Mucosa of stomach (tissue), 1 donor: Measurements from ENCODE around the gene NMNAT3.

Experiments
- H3K27me3 ChIP-seq: one replicate; pipeline ENCODE4 v1.7.0; 2013; ENCODE audit warnings: mild to moderate bottlenecking, low read length; ENCODE audit not compliant: control insufficient read depth, insufficient read depth
- H3K36me3 ChIP-seq: one replicate; pipeline ENCODE4 v1.7.0; 2013; ENCODE audit warnings: low read length; ENCODE audit not compliant: control insufficient read depth, insufficient read depth
- H3K4me1 ChIP-seq: one replicate; pipeline ENCODE4 v1.7.0; 2013; ENCODE audit warnings: mild to moderate bottlenecking, low read length; ENCODE audit not compliant: control insufficient read depth, insufficient read depth
- H3K4me3 ChIP-seq: one replicate; pipeline ENCODE4 v1.7.0; 2013; ENCODE audit warnings: low read length
- H3K9ac ChIP-seq: one replicate; pipeline ENCODE4 v1.7.0; 2013; ENCODE audit warnings: mild to moderate bottlenecking, low read length, moderate library complexity
- H3K9me3 ChIP-seq: one replicate; pipeline ENCODE4 v1.7.0; 2013; ENCODE audit warnings: mild to moderate bottlenecking, low read length, moderate library complexity; ENCODE audit not compliant: control insufficient read depth
- donor health status: Pancreatic carcinoma.

The NMNAT3 gene

DNA sequence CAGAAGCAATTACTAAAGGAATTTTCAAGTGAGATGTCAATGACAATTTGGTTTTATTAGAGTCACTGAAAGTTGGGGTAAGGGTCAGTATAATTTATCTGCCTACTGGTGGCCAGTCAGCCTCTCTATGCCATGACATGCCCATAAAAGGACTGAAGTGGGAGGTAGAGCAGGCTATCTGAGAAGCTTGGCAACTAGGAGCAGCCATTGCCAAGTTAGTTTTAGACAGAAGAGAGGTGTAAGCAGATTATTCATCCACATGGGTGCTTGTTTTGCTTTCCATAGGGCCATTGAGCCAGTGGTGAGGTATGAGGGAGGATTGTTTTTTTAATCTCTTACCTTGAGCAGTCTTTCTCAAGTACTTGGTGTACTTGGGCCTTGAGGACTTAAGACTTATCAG lies 130.1 kb downstream of the NMNAT3 start:
- Histone ChIP-seq H3K27me3 (no peaks in the 10 kb centered on the region), H3K9ac (no peak overlapping the region), H3K36me3 (no peaks in the 10 kb centered on the region), H3K4me3 (no peak overlapping the region), H3K4me1 (no peaks in the 10 kb centered on the region), H3K9me3 (no peaks in the 10 kb centered on the region)

DNA sequence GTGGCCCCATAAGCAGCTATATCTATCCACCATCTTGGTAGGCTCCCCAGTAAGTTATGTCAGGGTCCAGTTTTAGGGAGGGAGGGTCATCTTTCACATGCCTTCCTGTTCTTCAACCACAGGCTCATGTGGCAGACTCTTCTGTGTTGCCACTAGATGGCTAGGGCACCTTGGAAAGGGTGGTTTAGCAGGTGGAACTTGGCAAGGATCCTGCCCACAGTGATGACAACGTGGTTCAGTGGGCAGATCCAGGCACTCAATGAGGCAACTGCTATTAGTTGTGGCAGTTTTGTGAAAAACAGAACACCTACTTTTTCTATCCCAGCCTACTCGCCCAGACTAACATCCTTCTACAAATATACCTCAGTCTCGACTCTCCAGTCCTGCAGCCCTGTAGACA lies 131.0 kb downstream of the NMNAT3 start:
- H3K4me3 ChIP-seq, result no peak overlapping the region
- no peaks in the 10 kb centered on the region for H3K9me3 ChIP-seq
- no peaks in the 10 kb centered on the region for H3K4me1 ChIP-seq
- H3K9ac ChIP-seq, result no peak overlapping the region
- H3K27me3 ChIP-seq, result no peaks in the 10 kb centered on the region
- H3K36me3 ChIP-seq, result no peaks in the 10 kb centered on the region

DNA sequence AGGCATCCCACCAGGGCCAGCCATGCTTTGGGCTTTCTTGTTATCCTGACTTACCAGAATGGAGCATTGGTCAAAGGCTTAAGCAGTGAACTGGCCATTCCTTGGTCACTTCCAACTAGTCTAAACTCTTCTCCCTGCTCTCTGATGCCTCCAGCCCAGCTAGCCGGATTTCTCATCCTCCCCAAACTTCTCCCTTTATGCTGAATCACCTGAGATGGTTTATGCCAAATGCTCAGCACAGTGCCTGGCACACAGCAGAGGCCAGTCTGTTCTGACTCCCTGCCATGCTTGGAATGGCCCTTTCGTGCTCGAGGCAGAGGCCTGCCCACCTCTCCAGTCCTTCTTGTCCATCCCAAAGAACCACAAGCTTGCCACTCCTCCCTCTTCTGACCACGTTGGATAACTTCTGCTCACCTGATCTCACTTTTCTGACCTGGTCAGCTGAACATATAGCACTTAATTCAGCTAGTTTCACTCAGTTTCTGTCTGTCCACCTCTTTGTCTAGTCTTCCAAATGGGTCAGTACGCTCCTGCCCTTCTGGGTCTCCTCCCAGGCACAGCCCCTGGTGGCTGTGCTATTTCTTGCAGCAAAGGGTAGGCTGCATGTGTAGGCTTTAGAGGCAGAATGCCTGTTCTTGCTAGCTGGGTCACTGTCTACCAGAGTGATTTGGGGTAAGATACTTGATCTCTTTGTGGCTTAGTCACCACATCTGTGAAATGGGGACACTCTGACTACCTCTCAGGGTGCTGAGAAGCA lies 136.1 kb downstream of the NMNAT3 start:
- Histone ChIP-seq H3K36me3 (no peaks in the 10 kb centered on the region), H3K27me3 (peaks cover 7% of the 10 kb centered on the region), H3K4me1 (no peaks in the 10 kb centered on the region), H3K9me3 (no peaks in the 10 kb centered on the region), H3K4me3 (no peak overlapping the region), H3K9ac (no peak overlapping the region)

DNA sequence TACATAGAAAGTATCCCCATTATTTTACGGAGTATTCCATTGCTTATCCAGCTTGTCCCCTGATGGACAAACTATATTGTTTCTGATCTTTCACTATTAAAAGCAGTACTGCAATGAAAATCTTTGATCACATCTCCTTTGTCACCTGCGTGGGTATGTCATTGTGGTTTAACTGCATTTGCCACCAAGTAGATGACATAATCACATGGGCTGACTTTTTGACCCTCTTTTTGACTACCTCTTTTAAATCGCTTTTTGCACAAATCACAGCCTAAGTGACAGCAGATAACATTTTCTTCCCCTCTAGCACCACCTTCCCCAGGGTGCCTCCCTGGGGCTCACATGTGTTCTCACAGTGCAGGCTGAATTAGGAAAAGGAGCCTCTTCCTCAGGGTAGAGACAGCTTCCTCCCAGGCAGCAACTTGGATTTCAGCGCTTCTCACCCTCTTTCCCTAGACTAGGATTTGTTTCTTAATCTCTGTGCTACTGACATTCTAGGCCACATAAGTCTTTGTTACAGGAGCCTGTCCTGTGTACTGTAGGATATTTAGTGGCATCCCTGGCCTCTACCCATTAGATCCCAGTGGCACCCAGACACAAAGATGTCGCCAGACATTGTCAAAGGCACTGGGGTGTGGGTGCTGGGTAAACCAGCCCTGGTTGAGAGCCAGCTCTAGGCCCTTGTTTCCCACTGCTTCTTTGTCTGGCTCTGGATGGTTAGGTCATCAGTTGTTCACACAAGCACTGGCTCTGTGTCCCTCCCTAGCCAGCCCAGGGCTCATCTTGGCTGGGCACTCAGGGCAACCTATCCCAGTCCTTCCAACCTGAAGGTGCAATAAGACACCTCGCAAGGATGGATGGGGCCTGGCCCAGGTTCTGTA lies 136.9 kb downstream of the NMNAT3 start:
- Histone ChIP-seq H3K9ac (no peak overlapping the region), H3K9me3 (no peaks in the 10 kb centered on the region), H3K27me3 (peaks cover 7% of the 10 kb centered on the region), H3K4me1 (no peaks in the 10 kb centered on the region), H3K4me3 (no peak overlapping the region), H3K36me3 (no peaks in the 10 kb centered on the region)

DNA sequence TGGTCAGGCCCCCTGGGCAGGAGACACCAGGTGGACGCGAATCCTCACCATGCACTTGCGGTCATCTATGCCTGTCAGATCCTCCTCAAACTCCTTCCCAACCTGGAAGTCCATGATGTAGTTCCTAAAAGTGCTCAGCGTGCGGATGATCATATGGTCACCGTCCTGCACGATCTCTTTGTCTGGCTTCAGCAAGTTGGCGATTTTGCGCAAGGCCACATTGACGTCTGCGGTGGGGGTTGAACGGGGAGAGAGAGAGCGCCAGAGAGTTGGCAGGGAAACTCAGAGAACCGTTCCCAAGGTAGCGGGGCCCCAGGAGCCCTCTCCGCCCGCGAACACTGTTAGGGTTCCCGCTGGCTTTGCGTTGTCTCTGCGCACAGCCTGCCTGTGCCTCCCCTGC lies 139.0 kb downstream of the NMNAT3 start:
- Histone ChIP-seq H3K9me3 (no peaks in the 10 kb centered on the region), H3K27me3 (peaks cover 7% of the 10 kb centered on the region), H3K4me1 (peaks cover 14% of the 10 kb centered on the region), H3K4me3 (no peak overlapping the region), H3K9ac (peak overlapping the region; percentile 48), H3K36me3 (no peaks in the 10 kb centered on the region)

DNA sequence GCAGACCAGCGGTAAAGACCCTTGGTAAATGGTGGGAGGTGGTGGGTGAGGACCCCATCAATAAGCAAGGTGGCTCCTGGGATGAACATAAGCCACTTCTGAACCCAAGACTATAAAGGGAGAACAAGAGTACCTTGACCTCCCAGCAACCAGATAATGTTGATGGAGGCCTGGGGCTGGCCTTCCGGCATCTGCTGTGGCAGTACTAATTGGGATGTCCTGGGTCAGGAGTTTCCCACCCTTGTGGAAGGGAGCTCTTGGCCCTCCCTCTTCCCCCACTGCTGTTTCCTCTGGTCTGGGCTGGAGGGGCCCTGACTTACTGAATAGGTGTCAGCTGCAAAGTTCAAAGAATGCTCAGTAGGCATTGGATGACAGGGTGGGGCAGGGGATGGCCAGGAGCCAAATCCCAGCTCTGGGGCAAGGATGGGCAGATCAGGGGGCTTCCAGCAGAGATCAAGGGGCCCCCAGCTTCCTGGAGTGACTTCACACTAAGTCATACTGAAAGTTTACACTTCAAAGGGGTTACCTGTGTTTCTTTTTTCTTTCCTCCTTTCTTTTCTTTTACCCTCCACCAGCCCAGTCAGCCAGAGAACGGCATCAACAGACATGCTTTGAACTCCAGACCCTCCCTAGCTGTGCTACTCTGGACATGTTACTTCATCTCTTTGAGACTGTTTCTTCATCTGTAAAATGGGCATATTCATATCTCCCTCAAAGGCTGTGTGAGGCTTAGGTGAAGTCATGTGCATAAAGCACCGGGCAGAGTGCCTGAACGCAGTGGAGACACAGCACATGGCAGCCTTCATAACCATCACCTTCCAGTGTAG lies 139.8 kb downstream of the NMNAT3 start:
- Histone ChIP-seq H3K36me3 (no peaks in the 10 kb centered on the region), H3K9ac (no peak overlapping the region), H3K27me3 (peaks cover 7% of the 10 kb centered on the region), H3K9me3 (no peaks in the 10 kb centered on the region), H3K4me3 (no peak overlapping the region), H3K4me1 (peaks cover 14% of the 10 kb centered on the region)

DNA sequence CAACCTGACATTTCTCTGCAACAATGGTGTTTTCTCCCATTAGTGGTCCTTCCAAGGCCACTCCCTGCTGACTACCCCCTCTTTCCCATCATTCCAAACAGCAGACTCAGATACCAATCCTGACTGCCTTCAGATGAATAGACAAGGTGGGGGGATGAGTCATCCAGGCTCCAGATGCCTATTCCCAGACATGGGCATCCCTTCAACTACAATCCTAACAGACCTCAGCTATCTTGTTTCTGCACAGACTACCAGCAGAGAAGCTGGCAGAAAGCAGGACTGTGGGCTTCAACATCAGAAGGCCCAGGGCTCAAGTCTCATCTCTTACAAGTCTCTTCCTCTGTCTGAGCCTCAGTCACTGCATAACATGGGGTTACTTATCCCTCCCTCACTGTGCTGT lies 140.4 kb downstream of the NMNAT3 start:
- peaks cover 7% of the 10 kb centered on the region for H3K27me3 ChIP-seq
- no peaks in the 10 kb centered on the region for H3K9me3 ChIP-seq
- H3K9ac ChIP-seq, result no peak overlapping the region
- H3K4me1 ChIP-seq, result peaks cover 14% of the 10 kb centered on the region
- no peak overlapping the region for H3K4me3 ChIP-seq
- no peaks in the 10 kb centered on the region for H3K36me3 ChIP-seq

DNA sequence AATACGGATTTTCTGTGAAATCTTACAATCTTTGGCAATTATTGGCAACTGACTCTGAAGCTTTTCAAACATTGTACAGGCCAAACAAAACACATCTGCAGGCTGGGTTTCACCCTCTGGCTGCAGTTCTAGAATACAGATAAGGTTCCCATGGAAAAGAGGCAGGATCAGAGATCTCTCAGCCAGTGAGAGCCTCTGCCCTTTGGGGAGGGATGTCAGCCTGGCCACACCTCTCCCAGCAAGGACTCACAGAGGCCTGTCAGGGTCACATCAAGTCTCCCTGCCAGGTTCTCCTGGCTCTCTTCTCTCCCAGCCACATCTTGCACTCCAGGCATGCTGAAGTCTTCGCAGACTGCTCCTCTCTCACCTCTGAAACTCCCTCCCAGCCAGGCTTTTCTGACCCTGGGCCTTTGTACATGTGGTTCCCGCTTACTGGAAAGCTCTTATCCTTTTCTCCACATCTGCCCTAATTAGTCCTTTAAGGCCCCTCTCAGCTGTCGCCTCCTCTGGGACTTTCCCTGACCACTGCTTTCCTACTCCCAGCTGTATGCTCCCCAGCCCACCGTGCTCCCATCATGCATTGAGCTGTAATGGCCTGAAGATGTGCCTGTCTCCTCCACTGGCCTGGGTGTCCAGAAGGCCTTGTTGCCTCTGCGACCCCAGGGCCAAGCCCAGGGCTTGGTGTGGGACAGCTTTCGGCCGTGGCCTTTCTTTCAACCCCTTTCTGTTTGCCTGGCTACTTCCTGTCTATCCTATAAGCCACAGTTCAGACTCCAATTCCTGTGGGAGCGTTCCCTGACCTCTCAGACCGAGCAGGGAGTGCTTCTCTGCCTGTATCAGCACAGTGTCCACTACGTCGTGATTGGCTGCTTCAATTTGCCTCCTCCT lies 142.5 kb downstream of the NMNAT3 start:
- Histone ChIP-seq H3K4me1 (peaks cover 14% of the 10 kb centered on the region), H3K9me3 (no peaks in the 10 kb centered on the region), H3K27me3 (peaks cover 7% of the 10 kb centered on the region), H3K4me3 (no peak overlapping the region), H3K36me3 (no peaks in the 10 kb centered on the region), H3K9ac (no peak overlapping the region)

DNA sequence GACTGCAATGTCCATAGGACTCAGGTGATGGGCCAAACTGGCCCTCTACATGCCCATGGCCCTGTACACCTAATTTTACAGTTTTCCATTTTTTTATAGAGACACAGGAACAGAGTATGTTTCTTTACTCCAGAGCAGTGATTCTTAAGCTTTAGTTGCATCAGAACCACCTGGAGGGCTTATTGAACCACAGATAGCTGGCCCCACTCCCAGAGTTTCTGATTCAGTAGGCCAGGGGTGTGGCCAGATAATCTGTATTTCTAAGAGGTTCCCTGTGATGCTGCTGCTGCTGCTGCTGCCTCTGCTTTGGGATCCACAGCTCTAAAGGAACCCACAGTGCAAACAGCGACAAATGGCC lies 143.3 kb downstream of the NMNAT3 start:
- no peak overlapping the region for H3K9ac ChIP-seq
- no peaks in the 10 kb centered on the region for H3K9me3 ChIP-seq
- peaks cover 7% of the 10 kb centered on the region for H3K27me3 ChIP-seq
- peaks cover 14% of the 10 kb centered on the region for H3K4me1 ChIP-seq
- no peak overlapping the region for H3K4me3 ChIP-seq
- no peaks in the 10 kb centered on the region for H3K36me3 ChIP-seq

DNA sequence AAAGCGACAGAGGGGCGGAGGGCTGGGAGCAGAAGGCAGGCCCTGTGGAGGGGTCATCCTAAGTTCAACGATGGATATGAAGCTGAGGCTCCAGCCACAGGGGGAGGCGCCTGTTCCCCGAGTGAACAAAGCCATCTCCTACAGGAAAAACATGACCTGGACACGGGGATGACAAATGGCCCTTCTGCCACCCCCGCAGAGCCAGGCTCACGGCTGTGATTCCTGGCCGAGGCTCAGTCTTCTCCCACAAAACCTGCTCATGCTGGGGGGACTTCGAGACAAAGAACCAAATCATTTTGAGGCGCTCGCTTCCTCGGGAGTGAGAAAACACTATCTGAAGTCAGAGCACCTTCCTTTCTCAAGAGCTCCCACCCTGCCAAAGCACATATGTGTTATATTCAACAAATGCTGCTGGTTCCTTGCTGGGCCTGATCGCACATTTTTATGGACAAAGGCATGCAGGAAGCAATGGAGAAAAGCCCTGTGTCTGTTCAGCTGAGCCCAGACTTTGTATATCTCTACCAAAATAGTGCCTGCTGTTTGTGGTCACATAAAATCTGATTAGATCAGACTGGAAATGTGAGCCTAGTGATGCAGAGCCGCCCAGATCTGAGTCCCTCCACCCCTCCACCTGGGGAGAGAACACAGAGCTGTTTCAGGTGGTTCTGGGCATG lies 143.9 kb downstream of the NMNAT3 start:
- Histone ChIP-seq H3K27me3 (peaks cover 3% of the 10 kb centered on the region), H3K36me3 (no peaks in the 10 kb centered on the region), H3K9me3 (no peaks in the 10 kb centered on the region), H3K9ac (no peak overlapping the region), H3K4me1 (peaks cover 14% of the 10 kb centered on the region), H3K4me3 (no peak overlapping the region)

DNA sequence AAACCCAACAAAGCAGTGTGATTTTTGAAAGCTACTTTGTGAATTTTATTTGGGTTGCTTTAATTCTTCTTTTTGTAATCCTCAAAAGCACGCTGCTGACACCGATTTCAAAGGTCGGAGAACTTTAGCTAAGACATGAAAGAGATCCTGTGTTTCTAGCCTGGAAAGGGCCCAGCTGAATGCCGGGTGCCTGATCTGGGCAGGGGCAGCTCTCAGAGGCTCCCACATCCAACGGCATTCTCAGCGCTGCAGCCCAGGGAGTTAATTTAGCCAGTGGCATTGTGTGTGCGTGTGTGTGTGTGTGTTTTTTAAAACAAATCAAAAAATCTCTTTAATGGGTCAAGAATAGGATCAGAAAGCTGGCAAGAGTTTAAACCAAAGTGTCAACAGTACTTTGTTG lies 144.8 kb downstream of the NMNAT3 start:
- Histone ChIP-seq H3K4me3 (no peak overlapping the region), H3K9me3 (no peaks in the 10 kb centered on the region)

More for the DNA sequence above, 144.8 kb downstream of the NMNAT3 start:
- H3K4me1 ChIP-seq, result peaks cover 14% of the 10 kb centered on the region
- no peaks in the 10 kb centered on the region for H3K27me3 ChIP-seq
- no peaks in the 10 kb centered on the region for H3K36me3 ChIP-seq
- H3K9ac ChIP-seq, result no peak overlapping the region
